Kidney (tissue), 14 donors: Measurements from ENCODE around the gene TUBB. TPM values are rescaled to one million over a fixed set of nuclear protein-coding genes. Genes with fewer than 3 reads are reported as not detected.

Experiments
- DNase-seq, 5 donors: peaks; one replicate each; pipeline ENCODE4 v3.0.0-alpha.2; 2013 to 2020
- FAIRE-seq: peaks from 2 replicates; lab custom pipeline; 2012; peaks lifted over from hg19 to GRCh38; lab: Jason Lieb, UNC
- H3K27ac ChIP-seq, 2 donors: one replicate each; pipeline ENCODE4 v1.7.0; 2013; ENCODE audit warnings: low read depth in 2 of 2, low read length in 2 of 2, inconsistent platforms in 1 of 2
- H3K27me3 ChIP-seq: one replicate; pipeline ENCODE4 v1.7.1; 2013; ENCODE audit warnings: low read length, inconsistent platforms; ENCODE audit not compliant: control insufficient read depth, insufficient read depth
- H3K36me3 ChIP-seq, 3 donors: one replicate each; pipeline versions ENCODE4 v1.7.0 to v1.7.1; 2013; ENCODE audit warnings: low read length in 3 of 3, control low read depth in 1 of 3, inconsistent platforms in 1 of 3; ENCODE audit not compliant: insufficient read depth in 3 of 3, control insufficient read depth in 2 of 3
- H3K4me1 ChIP-seq, 3 donors: one replicate each; pipeline versions ENCODE4 v1.7.0 to v1.7.1; 2013; ENCODE audit warnings: low read length in 3 of 3, inconsistent platforms in 1 of 3, low read depth in 1 of 3; ENCODE audit not compliant: control insufficient read depth in 2 of 3, insufficient read depth in 2 of 3
- H3K4me3 ChIP-seq, 3 donors: one replicate each; pipeline versions ENCODE4 v1.7.0 to v1.8.1; 2013; ENCODE audit warnings: low read length in 3 of 3, control low read depth in 1 of 3, inconsistent platforms in 1 of 3
- H3K9ac ChIP-seq, 3 donors: one replicate each; pipeline versions ENCODE4 v1.7.0 to v1.7.1; 2013; ENCODE audit warnings: low read length in 3 of 3, control low read depth in 1 of 3, inconsistent platforms in 1 of 3
- H3K9me3 ChIP-seq, 3 donors: one replicate each; pipeline versions ENCODE4 v1.7.0 to v1.7.1; 2013; ENCODE audit warnings: low read length in 3 of 3, control low read depth in 1 of 3, inconsistent platforms in 1 of 3; ENCODE audit not compliant: control insufficient read depth in 2 of 3, insufficient read depth in 1 of 3
- intact Hi-C: fragments of 100-400 bp; cut with DNase I; formaldehyde crosslinking; loops from one replicate; pipeline ENCODE4 v1.11.1; 2022
- polyA plus RNA-seq: library from polyadenylated mRNA; stranded (reverse); fragments of 350-450 nt; fragmentation: Illumina TruSeq; extraction: RNeasy Lipid Tissue Mini Kit (QIAGEN cat#74804); gene quantifications from one replicate; pipeline ENCODE4 v1.2.3, GENCODE V29; 2014; ENCODE audit warnings: low read depth, low replicate concordance; ENCODE audit not compliant: insufficient read depth
- total RNA-seq: library from RNA; stranded (reverse); fragmentation: NEBNext Ultra II Directional; extraction: Animal tissue kit (Norgen Biotek cat#: 25700); gene quantifications from one replicate; pipeline ENCODE4 v1.2.1, GENCODE V29; 2021
- TF ChIP-seq, protein P1 (sequence below): IDR thresholded peaks from 3 replicates; pipeline ENCODE4 v1.5.1; 2012; ENCODE audit warnings: mild to moderate bottlenecking, moderate library complexity, borderline replicate concordance; ENCODE audit not compliant: insufficient read depth; ENCODE audit errors: extremely low read depth
- donor health status: control.
- donor health status: control.
- donor health status: control.
- donor health status: control.
- donor health status: control.
- donor health status: DM: yes; HTN: yes; CAD: no.
- donor health status: Normal renal cell carcinoma (clear cell type).

Gene TUBB
- total and polyA plus RNA-seq, 2 donors from 2014 or later: 197 to 295 TPM

DNA sequence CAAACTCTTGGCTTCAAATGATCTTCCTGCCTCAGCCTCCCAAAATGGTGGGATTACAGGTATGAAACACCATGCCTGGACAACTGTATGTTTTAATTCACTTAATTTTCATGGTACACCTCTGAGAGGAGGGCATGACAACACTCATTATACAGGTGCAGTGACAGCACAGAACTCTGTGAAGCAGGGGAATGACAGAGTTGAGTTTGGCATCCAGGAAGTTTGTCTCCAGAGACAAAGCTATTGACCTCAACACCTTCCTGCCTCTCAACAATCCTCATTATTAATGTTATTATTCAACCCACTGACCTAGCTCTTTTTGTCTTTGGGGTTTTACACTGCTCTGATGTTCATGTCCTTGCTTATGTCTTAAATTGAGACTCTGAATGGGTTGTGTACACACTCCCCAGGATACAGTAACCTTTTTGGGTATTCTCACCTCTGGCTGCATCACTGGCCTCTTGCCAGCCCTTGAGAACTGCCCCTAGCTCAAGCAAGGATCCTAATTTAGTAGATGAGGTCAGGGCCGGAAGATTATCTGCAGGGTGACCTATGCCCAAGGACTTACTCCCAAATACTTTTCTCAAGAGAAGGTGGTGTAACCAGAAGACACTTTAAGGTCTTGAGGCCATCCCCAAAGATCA, 37.2 kb downstream of the TUBB start:
- H3K27me3 ChIP-seq: no peaks in the 10 kb centered on the region
- H3K4me1 ChIP-seq: peaks cover 0 to 23% (median 16%) of the 10 kb centered on the region in 3 donors
- no peaks in the 10 kb centered on the region for H3K36me3 ChIP-seq
- no peak overlapping the region for H3K9ac ChIP-seq
- no peak overlapping the region for H3K27ac ChIP-seq
- FAIRE-seq (no peak), DNase-seq (peak in 1 of 5 donors; percentile 14)
- intact Hi-C loops: no loop called here
- no peaks in the 10 kb centered on the region for H3K9me3 ChIP-seq
- H3K4me3 ChIP-seq: no peak overlapping the region
- TF ChIP-seq, protein P1, sequence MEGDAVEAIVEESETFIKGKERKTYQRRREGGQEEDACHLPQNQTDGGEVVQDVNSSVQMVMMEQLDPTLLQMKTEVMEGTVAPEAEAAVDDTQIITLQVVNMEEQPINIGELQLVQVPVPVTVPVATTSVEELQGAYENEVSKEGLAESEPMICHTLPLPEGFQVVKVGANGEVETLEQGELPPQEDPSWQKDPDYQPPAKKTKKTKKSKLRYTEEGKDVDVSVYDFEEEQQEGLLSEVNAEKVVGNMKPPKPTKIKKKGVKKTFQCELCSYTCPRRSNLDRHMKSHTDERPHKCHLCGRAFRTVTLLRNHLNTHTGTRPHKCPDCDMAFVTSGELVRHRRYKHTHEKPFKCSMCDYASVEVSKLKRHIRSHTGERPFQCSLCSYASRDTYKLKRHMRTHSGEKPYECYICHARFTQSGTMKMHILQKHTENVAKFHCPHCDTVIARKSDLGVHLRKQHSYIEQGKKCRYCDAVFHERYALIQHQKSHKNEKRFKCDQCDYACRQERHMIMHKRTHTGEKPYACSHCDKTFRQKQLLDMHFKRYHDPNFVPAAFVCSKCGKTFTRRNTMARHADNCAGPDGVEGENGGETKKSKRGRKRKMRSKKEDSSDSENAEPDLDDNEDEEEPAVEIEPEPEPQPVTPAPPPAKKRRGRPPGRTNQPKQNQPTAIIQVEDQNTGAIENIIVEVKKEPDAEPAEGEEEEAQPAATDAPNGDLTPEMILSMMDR: no peak

DNA sequence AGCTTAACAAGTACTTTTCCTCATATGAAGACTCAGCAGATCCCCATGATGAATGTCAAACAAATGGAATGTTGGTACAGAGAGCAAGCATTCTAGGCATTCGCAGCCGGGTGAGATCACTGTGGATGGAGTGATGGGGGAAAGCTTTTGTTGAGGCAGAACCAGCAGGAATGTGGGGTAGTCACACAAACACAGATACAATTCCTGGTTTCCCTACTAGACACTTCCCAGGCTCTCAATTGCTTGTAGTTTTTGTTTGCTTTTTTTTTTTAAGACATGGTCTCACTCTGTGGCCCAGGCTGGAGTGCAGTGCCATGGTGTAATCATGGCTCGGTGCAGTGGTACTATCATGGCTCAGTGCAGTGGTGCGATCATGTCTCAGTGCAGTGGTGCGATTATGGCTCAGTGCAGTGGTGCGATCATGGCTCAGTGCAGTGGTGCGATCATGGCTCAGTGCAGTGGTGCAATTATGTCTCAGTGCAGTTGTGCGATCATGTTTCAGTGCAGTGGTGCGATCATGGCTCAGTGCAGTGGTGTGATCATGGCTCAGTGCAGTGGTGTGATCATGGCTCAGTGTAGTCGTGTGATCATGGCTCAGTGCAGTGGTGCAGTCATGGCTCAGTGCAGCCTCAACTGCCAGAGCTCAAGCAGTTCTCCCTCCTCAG, 39.6 kb downstream of the TUBB start:
- peaks cover 0 to 29% (median 19%) of the 10 kb centered on the region in 3 donors for H3K4me1 ChIP-seq
- H3K36me3 ChIP-seq: no peaks in the 10 kb centered on the region
- H3K9me3 ChIP-seq: no peaks in the 10 kb centered on the region
- no peaks in the 10 kb centered on the region for H3K27me3 ChIP-seq
- H3K27ac ChIP-seq: peak overlapping the region; percentile 73 to 82
- DNase-seq (no peak), FAIRE-seq (no peak)
- intact Hi-C loops: no loop called here
- no peak overlapping the region for H3K9ac ChIP-seq
- H3K4me3 ChIP-seq: no peak overlapping the region
- TF ChIP-seq, protein P1: no peak

DNA sequence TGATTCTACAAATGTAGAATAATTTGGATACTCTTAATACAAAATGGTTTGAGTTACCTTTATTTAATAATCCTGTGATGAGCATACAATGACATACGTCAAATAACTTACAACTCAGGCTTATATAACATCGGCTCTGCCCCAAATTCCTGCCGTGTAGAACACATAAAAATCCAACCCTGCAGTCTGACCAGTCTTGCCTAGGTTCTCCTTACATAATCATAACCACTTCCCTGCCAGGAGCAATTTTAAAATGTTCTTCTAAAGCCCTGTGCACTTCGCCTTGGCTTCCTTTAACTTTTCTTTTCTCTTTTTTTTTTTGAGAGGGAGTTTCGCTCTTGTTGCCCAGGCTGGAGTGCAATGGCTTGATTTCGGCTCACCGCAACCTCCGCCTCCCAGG, 40.4 kb downstream of the TUBB start:
- Histone ChIP-seq H3K4me3 (no peak overlapping the region), H3K27ac (peak overlapping the region in 1 of 2 donors; percentile 73), H3K36me3 (no peaks in the 10 kb centered on the region), H3K4me1 (peaks cover 0 to 30% (median 19%) of the 10 kb centered on the region in 3 donors), H3K27me3 (no peaks in the 10 kb centered on the region), H3K9me3 (no peaks in the 10 kb centered on the region), H3K9ac (no peak overlapping the region)
- FAIRE-seq: no peak
- DNase-seq: no peak
- TF ChIP-seq, protein P1: no peak
- intact Hi-C loops: no loop called here
